ENCODE data around the gene ZNF761.
"Not testable (repeated sequence)": the region's sequence is repeated elsewhere in the genome, so short reads cannot be mapped to it uniquely, and the experiment has no call there.

The ZNF761 gene

GRCh38 chr19:53455828-53456227 lies 24.0 kb downstream of the ZNF761 start:
- TF ChIP-seq, protein P1, sequence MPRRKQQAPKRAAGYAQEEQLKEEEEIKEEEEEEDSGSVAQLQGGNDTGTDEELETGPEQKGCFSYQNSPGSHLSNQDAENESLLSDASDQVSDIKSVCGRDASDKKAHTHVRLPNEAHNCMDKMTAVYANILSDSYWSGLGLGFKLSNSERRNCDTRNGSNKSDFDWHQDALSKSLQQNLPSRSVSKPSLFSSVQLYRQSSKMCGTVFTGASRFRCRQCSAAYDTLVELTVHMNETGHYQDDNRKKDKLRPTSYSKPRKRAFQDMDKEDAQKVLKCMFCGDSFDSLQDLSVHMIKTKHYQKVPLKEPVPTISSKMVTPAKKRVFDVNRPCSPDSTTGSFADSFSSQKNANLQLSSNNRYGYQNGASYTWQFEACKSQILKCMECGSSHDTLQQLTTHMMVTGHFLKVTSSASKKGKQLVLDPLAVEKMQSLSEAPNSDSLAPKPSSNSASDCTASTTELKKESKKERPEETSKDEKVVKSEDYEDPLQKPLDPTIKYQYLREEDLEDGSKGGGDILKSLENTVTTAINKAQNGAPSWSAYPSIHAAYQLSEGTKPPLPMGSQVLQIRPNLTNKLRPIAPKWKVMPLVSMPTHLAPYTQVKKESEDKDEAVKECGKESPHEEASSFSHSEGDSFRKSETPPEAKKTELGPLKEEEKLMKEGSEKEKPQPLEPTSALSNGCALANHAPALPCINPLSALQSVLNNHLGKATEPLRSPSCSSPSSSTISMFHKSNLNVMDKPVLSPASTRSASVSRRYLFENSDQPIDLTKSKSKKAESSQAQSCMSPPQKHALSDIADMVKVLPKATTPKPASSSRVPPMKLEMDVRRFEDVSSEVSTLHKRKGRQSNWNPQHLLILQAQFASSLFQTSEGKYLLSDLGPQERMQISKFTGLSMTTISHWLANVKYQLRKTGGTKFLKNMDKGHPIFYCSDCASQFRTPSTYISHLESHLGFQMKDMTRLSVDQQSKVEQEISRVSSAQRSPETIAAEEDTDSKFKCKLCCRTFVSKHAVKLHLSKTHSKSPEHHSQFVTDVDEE (CRISPR knock-in tag; IDR thresholded peaks at IDR 0.05) = no peak
- TF ChIP-seq BACH2 (CRISPR knock-in tag; IDR thresholded peaks at IDR 0.05; ENCODE audit: borderline replicate concordance) (no peak), ZNF8 (CRISPR knock-in tag; IDR thresholded peaks at IDR 0.05) (no peak), RARB (CRISPR knock-in tag; IDR thresholded peaks at IDR 0.05) (no peak), ISL1 (CRISPR knock-in tag; IDR thresholded peaks at IDR 0.05) (no peak), OSR1 (CRISPR knock-in tag; IDR thresholded peaks at IDR 0.05) (no peak), ZFP3 (CRISPR knock-in tag; IDR thresholded peaks at IDR 0.05) (no peak)
- no peak for ATAC-seq

DNA sequence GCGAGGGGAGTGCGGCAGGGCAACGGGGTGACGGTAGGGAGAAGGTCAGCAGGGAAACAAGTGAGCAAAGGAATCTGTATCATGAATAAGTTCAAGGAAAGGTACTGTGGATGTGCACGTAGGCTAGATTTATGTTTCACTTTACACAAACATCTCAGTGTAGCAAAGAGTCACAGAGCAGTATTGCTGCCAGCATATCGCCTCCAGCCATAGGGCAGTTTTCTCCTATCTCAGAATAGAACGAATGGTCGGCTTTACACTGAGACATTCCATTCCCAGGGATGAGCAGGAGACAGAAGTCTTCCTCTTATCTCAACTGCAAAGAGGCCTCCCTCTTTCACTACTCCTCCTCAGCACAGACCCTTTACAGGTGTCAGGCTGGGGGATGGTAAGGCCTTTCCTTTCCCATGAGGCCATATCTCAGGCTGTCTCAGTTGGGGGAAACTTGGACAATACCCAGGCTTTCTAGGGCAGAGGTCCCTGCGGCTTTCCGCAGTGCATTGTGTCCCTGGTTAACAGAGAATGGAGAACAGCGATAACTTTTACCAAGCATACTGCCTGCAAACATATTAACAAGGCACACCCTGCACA lies 28.4 kb downstream of the ZNF761 start:
- ATAC-seq = not testable (repeated sequence)

GRCh38 chr19:53461866-53462265 lies 30.1 kb downstream of the ZNF761 start:
- ATAC-seq = no peak
- TF ChIP-seq ZFP30 (CRISPR knock-in tag; IDR thresholded peaks at IDR 0.05) = no peak
- no peak for TF ChIP-seq CREB5 (CRISPR knock-in tag; IDR thresholded peaks at IDR 0.05; ENCODE audit: low read depth)
- no peak for TF ChIP-seq RARB (CRISPR knock-in tag; IDR thresholded peaks at IDR 0.05)
- no peak for TF ChIP-seq ZC3H10 (CRISPR knock-in tag; IDR thresholded peaks at IDR 0.05)
- TF ChIP-seq, protein P1 (CRISPR knock-in tag; IDR thresholded peaks at IDR 0.05) = no peak
- no peak for TF ChIP-seq ZNF565 (CRISPR knock-in tag; conservative IDR thresholded peaks at IDR 0.05; ENCODE audit: low read depth)
- TF ChIP-seq, protein P2, sequence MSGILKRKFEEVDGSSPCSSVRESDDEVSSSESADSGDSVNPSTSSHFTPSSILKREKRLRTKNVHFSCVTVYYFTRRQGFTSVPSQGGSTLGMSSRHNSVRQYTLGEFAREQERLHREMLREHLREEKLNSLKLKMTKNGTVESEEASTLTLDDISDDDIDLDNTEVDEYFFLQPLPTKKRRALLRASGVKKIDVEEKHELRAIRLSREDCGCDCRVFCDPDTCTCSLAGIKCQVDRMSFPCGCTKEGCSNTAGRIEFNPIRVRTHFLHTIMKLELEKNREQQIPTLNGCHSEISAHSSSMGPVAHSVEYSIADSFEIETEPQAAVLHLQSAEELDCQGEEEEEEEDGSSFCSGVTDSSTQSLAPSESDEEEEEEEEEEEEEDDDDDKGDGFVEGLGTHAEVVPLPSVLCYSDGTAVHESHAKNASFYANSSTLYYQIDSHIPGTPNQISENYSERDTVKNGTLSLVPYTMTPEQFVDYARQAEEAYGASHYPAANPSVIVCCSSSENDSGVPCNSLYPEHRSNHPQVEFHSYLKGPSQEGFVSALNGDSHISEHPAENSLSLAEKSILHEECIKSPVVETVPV (CRISPR knock-in tag; IDR thresholded peaks at IDR 0.05) = no peak
- no peak for TF ChIP-seq ARNTL (CRISPR knock-in tag; IDR thresholded peaks at IDR 0.05; ENCODE audit: borderline replicate concordance, low read depth)
- TF ChIP-seq ISL1 (CRISPR knock-in tag; IDR thresholded peaks at IDR 0.05) = no peak
- no peak for TF ChIP-seq ZFP3 (CRISPR knock-in tag; IDR thresholded peaks at IDR 0.05)

- no peak for ATAC-seq
- TF ChIP-seq SNAI2 (CRISPR knock-in tag; IDR thresholded peaks at IDR 0.05) = no peak
- TF ChIP-seq, protein P2 (CRISPR knock-in tag; IDR thresholded peaks at IDR 0.05) = no peak
- TF ChIP-seq, protein P1 (CRISPR knock-in tag; IDR thresholded peaks at IDR 0.05) = no peak
- TF ChIP-seq TOX (CRISPR knock-in tag; IDR thresholded peaks at IDR 0.05; ENCODE audit: borderline replicate concordance) = no peak
- no peak for TF ChIP-seq ZC3H10 (CRISPR knock-in tag; IDR thresholded peaks at IDR 0.05)
- no peak for TF ChIP-seq ARNTL (CRISPR knock-in tag; IDR thresholded peaks at IDR 0.05; ENCODE audit: borderline replicate concordance, low read depth)
- no peak for TF ChIP-seq OSR1 (CRISPR knock-in tag; IDR thresholded peaks at IDR 0.05)
- no peak for TF ChIP-seq ZFP3 (CRISPR knock-in tag; IDR thresholded peaks at IDR 0.05)
- no peak for TF ChIP-seq ZFP30 (CRISPR knock-in tag; IDR thresholded peaks at IDR 0.05)
- no peak for TF ChIP-seq ZNF70 (CRISPR knock-in tag; IDR thresholded peaks at IDR 0.05)
- TF ChIP-seq CSDC2 (CRISPR knock-in tag; IDR thresholded peaks at IDR 0.05) = no peak
- TF ChIP-seq BACH2 (CRISPR knock-in tag; IDR thresholded peaks at IDR 0.05; ENCODE audit: borderline replicate concordance) = no peak
- TF ChIP-seq ISL1 (CRISPR knock-in tag; IDR thresholded peaks at IDR 0.05) = no peak
- TF ChIP-seq, protein P3, sequence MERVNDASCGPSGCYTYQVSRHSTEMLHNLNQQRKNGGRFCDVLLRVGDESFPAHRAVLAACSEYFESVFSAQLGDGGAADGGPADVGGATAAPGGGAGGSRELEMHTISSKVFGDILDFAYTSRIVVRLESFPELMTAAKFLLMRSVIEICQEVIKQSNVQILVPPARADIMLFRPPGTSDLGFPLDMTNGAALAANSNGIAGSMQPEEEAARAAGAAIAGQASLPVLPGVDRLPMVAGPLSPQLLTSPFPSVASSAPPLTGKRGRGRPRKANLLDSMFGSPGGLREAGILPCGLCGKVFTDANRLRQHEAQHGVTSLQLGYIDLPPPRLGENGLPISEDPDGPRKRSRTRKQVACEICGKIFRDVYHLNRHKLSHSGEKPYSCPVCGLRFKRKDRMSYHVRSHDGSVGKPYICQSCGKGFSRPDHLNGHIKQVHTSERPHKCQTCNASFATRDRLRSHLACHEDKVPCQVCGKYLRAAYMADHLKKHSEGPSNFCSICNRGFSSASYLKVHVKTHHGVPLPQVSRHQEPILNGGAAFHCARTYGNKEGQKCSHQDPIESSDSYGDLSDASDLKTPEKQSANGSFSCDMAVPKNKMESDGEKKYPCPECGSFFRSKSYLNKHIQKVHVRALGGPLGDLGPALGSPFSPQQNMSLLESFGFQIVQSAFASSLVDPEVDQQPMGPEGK (CRISPR knock-in tag; IDR thresholded peaks at IDR 0.05; ENCODE audit: borderline replicate concordance) = no peak
Measured at GRCh38 chr19:53462861-53463260, 31.1 kb downstream of the ZNF761 start.

Data from SK-N-SH treated with all-trans-retinoic acid at 6 μM for 48 hours (cell line).